Lower leg skin (tissue), 3 donors: Measurements from ENCODE around the gene ATP5PB.

Experiments
- POLR2A ChIP-seq, 2 donors: fragments of 450-650 bp; IDR thresholded peaks; one replicate each; pipeline ENCODE4 v1.6.1; 2016 to 2017; ENCODE audit warnings: antibody characterized with exemption in 2 of 2, mild to moderate bottlenecking in 1 of 2, moderate library complexity in 1 of 2
- TF ChIP-seq, protein P1 (sequence below), 3 donors: fragments of 450-650 bp; IDR thresholded peaks; one replicate each; pipeline ENCODE4 v1.5.1; 2016; ENCODE audit warnings: antibody characterized with exemption in 3 of 3, mild to moderate bottlenecking in 3 of 3, moderate library complexity in 2 of 3

DNA sequence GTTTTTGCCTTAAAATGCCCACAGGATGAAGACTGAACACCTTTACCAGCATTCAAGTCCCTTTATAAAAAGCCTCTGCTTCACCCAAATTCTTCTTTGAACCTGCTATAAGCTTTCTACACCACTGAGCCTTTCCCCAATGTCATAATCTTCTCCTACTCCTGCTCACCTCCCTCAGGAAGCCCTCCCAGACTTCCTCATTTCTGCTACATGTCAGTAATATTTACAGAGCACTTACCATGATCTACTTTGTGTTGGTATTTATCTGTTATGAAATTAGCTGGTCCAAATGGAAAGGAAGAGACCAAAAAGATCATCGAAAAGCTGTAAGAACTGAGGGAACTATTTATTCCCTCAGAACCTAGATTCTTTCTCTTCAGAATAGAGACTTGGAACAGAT, 30.2 kb upstream of the ATP5PB start:
- TF ChIP-seq, protein P1, sequence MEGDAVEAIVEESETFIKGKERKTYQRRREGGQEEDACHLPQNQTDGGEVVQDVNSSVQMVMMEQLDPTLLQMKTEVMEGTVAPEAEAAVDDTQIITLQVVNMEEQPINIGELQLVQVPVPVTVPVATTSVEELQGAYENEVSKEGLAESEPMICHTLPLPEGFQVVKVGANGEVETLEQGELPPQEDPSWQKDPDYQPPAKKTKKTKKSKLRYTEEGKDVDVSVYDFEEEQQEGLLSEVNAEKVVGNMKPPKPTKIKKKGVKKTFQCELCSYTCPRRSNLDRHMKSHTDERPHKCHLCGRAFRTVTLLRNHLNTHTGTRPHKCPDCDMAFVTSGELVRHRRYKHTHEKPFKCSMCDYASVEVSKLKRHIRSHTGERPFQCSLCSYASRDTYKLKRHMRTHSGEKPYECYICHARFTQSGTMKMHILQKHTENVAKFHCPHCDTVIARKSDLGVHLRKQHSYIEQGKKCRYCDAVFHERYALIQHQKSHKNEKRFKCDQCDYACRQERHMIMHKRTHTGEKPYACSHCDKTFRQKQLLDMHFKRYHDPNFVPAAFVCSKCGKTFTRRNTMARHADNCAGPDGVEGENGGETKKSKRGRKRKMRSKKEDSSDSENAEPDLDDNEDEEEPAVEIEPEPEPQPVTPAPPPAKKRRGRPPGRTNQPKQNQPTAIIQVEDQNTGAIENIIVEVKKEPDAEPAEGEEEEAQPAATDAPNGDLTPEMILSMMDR (IDR thresholded peaks at IDR 0.05), result no peak
- TF ChIP-seq POLR2A (IDR thresholded peaks at IDR 0.05), result no peak
